ENCODE measurements around the gene TCERG1L.

The TCERG1L gene

DNA sequence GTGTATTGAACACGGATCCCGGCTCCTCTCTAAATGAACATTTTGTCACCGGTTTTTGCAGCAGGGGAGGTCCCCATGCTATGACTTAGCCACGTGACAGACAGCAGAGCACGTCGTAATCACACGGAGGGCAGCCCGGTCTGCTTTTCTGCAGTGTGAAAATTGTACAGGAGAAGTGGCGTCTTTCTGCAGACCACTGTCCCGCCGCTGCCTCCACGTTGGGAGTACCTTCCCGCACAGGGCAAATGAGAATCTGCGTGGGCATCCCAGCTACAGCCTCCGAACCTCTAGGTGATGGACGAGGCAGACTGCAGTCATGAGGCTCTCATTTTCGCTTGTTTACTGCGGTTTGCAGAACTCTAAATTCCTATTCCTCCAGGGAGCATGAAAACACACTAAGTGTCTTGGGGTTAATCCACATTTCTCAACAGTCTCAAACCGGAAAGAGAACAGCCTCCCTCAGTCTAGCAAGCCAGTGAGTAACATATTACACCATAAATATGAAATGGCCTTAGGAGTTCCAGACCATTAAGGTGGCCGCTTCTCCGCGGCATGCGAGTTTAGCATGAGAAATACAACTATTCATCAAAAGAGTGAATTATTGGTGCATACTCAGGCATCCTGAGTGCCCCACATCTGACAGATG, 89.8 kb downstream of the TCERG1L start:
- no peak for DNase-seq

DNA sequence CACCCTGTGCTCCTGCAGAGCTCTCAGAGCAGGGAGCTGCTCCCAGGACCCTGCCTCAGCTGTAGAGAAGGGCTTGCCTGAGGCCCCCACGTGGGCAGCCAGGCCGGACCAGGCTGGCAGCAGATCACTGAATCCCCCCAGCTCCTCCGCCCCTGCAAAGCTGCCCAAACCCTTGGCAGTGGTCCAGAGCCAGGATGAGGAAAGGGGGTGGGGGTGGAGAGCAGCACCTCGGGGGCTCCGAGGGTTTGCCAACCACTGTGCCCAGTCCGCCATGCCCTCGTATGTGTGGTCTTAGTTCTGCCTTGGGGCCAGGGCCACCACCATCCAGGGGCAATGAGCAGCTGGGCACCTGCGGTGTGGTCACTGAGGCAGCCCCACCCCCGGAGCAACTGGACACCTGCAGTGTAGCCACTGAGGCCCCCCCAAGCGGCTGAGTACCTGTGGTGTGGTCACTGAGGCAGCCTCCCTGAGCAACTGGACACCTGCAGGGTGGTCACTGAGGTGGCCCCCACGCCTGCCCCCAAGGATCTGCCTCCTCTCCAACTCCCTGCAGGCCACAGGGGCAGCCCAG, 90.8 kb downstream of the TCERG1L start:
- no peak for DNase-seq

DNA sequence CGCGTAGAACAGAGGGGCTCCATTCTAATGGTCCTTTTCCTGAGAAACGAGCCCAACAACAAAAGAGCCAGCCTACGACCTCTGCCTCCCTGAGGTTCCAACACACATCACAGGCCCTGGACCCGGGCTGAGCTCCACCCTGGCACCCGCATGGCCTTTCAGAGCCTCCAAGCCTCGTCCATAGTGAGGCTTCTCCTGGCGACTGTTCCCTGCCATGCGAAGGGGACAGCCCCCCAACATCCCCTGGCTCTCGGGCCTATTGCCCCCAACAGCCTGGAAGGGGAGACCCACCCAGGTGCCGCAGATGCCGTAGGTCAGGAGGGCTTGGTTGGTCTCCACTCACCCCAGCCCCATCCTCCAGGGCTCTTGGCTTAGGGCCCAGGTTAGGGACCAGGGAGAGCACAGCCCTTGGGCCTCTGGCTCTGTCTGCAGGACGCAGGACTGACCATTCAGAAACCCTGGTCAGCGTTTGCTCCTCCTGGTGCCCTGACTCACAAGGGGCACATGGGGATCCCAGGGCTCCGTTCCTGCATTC, 91.5 kb downstream of the TCERG1L start:
- no peak for DNase-seq

GRCh38 chr10:131219584-131219886, 92.0 kb downstream of the TCERG1L start:
- DNase-seq, result no peak

DNA sequence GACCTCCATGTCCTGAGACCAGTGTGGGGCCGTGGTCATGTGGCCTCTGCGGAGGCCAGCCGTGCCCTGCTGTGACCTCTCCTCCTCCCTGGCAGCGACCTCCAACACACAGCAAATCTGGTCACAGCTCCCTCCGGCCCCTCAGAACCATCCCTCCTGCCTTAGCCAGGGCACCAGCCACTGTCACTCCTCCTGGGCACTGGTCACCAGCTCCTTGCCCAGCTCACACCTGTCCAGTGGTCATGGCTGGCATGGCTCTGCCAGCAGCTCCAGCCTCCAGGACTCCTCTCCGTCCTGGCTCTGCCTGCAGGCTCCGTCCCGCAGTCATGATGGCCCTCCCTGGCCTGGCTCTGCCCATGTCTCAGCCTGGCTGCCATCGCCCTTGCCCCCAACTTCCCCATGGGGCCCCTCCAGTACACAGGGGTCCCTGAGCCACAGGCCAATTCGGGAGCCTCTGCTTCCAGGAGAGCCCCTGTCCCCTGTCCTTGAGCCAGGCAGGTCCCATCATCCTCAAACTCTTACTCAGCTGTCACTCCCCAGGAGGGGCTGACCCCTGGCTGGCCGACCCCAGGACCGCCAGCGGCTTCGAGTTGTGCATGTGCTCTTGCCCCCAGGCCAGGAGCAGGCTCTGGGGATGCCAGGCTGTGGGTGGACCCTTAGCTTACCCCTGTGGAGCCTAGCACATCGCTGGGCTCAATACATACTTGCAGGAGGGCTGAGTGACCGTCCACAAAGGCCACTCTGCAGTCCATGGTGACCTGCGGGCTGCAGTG, 92.5 kb downstream of the TCERG1L start:
- DNase-seq, result no peak

GRCh38 chr10:131216681-131217230, 94.8 kb downstream of the TCERG1L start:
- DNase-seq, result no peak

GRCh38 chr10:131215776-131216175, 95.7 kb downstream of the TCERG1L start:
- no peak for DNase-seq

GRCh38 chr10:131214521-131215244, 96.8 kb downstream of the TCERG1L start:
- no peak for DNase-seq

- DNase-seq, result no peak
These were observed 97.6 kb downstream of the TCERG1L start for GRCh38 chr10:131213741-131214505.

DNA sequence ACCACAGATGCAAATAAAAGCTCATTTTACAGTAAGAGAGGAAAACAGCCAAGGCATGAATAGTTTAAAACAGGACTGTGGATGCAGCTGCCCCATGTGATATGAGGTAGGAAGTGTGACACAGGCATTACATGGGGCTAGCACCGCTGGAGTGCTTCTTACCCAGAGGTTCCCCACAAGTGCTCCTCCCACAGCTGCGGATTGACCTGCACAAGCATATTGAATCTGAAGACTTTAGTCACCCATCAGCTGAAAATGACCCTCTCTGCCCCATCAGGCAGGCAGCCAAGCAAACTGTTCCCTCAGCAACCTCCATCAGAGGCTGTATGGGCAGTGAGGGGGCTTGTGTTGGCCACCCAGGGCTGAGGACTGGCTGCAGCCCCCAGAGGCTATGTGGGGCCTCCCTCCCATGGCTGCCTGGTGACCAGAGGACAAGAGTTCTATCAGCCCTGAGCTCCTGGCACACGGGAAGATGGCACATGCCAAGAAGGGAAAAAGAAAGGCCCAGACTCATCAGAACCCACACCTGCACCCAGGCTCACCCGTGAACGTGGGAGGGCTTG, 98.7 kb downstream of the TCERG1L start:
- DNase-seq, result no peak

DNA sequence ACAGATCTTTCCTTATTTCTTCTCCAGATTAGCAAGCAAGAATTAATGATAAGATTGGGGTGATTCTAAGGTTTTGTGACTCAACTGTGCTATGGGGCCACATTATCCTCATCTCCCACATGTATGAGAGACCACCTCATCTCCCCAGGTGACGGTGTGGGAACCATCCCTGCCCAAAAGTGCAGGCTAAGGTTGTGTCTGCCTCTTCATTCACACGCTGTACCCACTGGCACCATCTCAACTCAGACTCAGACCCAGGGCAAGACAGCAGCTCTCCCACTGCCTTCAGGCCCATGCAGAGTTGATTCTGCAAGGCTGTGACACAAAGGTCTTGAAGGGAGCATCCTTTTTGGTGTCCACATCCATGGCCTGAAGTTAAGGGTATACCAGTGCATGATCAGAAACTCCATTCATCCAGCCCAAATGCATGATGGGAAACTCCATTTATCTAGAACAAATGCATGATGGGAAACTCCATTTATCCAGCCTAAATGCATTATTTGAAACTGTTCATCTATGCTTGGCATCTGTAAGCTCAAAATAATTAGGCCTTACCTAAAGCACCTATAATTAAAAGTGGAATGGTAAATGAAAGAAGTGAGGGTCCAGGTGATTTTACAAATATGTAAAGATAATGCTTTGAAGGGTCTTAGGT, 99.4 kb downstream of the TCERG1L start:
- no peak for DNase-seq

DNA sequence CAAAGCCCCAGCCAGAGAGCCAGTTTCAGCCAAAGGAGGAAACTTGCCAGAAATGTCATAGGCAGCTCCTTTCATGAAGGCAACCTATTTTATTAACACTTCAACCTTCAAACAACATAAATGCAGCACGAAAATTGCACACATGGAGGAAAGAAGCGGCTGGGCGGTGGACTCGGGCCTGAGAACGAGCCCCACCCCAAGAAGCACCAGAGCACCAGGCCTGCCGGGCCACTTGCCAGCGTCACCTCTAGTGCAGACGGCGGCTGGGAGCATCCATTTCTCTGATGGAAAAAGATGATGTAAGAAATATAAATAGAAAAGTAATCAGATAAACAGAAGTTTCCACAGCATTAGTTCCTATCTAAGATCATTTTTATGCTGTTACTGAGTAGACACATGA, 100.0 kb downstream of the TCERG1L start:
- no peak for DNase-seq

DNA sequence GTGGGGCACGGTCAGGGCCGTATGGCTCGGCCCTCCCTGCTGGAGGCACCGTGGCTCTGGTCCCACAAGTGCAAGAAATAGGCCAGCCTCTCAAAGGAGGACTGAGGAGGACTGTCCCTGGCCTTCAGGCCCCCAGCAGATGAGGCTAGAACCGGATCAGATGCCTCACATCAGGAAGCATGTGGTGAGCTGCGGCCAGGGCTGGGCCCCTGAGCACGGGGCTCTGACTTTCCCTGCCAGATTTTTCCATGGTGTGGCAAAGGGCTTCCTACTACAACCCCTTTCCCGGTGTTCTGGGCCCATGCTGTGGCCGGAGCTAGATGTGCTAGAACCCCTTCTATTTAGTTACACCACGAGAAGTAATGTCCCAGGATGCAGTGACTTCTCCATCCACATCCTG, 100.4 kb downstream of the TCERG1L start:
- DNase-seq, result no peak

GRCh38 chr10:131210181-131210580, 101.3 kb downstream of the TCERG1L start:
- no peak for DNase-seq

DNA sequence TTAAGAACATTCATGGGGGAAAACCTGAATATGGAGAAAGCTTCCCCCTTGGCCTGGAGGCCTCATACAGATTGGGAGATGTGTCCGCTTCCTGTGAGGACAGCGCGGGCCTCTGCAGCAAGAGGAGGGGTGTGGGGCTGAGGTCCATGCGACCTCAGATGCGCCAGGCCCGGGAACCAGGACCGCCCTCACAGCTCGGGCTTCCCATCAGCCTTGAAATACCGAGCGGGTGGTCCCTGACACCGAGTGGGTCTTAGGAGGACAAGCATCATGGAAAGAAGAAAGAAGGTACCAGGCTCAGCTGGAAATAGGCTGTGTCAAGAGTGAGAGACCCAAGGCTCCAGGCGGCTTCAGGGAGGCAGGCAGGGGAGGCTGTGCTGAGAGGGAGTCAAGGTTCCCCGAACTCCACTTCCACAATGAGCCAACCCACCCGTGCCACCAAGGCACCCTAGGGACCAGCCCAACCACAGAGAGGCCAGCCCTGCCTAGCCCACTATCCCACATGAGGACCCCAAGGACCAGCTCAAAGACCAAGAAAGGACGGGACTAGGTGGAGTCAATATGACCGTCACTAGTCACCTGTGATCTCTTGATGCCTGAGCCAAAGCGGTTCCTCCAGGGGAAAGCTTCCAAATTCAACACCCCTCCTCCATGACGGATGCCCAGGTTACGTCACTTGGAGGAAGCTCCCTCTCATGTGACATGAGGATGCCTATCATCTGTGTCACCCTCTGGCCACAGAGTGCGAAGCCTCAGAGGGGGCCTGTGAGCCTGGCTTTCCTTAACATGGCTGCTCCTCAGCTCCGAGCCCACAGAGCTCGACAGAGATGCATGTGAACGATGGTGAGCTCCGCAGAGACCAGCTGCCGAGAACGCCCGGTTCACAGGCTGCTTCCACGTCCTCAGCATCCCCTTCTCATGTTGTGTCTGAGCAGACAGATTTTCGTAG, 103.7 kb downstream of the TCERG1L start:
- no peak for DNase-seq

- no peak for DNase-seq
These were observed 104.3 kb downstream of the TCERG1L start for GRCh38 chr10:131207176-131207575.

DNA sequence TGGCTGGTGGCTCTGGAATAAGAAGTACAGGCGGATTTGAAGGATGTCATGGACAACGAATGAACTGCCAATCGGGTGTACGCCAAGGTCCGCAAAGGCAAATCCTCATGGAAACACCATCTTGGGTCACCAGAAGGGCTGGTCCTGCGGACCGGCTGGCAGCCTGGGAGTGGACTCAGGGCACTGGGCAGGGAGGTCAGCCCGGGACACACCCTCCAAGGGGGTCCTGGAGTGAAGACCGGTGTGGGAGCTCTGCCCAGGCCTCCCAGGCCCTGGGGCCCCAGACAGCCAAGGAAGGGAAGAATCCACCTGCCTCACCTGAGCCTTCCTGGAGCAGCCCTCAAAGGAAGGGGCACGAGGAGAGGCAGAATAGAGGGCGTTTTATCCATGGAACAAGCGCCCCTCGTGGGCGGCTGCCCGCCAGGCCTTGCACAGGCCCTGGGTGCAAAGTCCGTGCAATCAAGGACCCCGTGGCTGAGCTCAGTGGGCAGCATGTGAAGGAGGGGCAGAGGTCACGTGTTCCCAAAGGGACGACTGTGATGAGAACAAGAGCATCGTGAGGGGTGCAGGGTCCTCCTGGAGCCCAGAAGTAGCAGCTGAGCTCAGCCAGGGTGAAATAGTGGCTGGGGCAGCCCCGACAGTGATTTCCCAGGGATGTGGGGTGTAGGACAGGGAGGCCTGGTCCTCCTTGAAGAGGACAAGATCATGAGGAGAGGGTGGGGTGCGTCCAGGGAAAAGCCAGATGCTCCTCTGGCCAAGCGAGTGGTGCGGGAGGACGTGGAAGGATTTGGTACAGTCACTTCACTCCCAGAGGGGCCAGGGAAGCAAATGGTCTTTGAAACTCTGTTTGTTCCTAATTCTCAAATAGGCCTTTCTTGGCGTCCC, 105.2 kb downstream of the TCERG1L start:
- DNase-seq, result no peak

DNA sequence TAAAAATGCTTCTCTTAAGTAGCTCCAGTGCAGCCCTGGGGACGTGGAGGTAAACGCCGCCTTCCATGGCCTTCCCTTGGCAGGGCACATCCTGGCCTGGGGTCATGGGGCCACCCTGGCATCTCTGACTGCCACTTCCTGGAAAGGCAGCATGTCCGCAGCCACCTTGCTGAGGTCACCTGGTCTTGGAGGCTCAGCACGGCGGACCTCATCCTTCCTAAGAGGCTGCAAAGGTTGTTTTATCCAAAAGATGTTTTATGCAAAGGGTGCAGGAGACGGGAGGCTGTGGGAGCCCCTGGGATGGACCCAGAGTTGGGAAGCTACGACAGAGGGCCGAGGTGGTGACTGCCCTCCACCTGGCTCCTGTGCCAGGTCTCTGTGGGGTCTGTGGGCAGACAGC, 106.0 kb downstream of the TCERG1L start:
- no peak for DNase-seq
